Stimulated activated CD4-positive, alpha-beta T cell treated with anti-CD3 and anti-CD28 coated beads, Interleukin-12 subunit alpha, Interleukin-12 subunit beta, amount 100 ng/mL, for 4 hours (primary cell): ENCODE measurements around the gene SH3GL2.

Source experiments
- DNase-seq: peaks from one replicate; pipeline ENCODE4 v3.0.0-alpha.2; 2020

SH3GL2 gene

DNA sequence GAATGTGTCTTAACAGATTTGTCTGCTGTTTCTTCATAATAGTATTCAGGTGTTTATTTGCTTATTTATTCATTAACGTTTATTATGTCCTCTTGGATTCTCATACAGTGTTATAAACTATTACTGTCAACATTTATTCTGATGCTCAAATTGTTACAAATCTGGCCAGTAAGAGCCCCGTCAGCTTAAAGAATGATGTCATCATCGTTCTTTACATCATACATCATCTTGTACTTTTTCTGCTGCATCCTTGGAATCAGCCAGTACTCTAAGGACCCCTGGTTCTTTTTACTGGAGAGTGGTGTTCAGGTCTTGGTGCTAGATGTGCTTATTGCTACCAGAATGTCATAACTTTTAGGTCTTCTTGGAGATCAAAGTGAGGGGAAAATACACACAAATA is 86.6 kb downstream of the SH3GL2 start:
- no peak for DNase-seq

DNA sequence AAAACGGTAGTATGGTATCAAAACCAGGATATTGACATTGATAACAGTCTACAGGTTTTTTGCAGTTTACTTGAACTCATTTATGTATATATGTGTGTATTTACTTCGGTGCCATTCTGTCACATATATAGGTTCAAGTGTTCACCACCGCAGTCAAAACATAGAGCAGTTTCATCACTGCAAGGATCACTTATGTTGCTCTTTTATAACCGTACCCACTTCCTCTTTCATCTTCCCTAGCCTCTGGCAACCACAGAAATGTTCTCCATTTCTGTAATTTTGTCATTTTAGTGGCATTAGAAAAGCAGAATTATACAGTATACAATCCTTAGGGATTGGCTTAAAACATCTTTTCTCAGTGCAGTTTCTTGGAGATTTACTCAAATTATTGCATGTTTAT is 90.3 kb downstream of the SH3GL2 start:
- DNase-seq, result no peak

DNA sequence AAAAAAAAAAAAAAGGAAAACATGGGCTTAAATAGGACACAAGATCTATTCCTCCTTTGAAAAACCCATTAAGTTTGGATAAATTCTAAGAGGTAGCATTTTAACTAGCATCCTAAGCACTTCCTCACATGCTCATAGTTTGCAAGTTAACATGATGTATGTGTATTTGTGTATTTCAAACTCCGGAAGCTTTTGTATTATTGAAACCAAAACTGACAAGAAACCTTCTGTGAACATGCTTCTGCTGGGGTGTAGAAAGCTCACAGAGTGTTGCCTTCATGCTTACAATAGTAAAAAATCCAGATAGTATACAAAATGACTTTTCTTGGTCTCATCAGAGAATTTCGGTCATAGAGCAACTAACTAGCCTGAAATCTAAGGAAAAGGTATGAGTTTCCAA is 103.8 kb downstream of the SH3GL2 start:
- DNase-seq, result no peak

DNA sequence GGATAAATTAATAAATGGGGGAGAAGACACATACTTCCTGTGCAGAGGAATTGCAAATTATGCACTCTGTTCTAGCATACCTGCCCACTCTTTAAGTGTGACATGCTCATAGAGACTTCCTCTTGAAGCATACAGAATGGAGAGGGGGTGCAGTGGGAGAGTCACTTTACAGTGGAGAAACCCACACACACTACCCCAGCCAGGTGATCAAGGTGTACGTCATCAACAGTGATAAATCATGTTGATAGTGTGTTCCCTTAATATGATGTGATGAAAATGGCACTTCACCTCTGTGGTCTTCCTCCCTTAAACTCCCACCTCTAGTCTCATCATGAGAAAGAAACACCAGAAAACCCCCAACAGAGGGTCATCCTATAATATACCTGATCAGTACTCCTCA is 110.0 kb downstream of the SH3GL2 start:
- DNase-seq, result no peak

DNA sequence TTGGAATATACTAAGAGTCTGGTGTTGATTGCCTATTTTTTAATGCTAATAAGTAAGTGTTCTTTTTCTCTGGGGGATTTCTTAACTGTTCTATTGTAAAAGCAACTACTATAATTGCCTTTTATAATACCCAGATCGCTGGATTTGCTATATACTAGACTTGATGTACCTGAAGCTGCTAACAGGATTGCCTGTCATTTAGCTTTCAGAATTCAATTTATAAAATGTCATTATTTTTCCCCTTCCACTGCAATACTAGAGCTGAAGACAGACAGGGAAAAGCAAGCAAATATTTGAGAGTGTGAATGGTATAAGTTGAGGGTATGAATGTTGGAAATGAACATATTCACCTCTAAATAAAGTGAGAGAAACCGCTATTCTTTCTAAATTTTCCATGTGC is 115.5 kb downstream of the SH3GL2 start:
- no peak for DNase-seq

DNA sequence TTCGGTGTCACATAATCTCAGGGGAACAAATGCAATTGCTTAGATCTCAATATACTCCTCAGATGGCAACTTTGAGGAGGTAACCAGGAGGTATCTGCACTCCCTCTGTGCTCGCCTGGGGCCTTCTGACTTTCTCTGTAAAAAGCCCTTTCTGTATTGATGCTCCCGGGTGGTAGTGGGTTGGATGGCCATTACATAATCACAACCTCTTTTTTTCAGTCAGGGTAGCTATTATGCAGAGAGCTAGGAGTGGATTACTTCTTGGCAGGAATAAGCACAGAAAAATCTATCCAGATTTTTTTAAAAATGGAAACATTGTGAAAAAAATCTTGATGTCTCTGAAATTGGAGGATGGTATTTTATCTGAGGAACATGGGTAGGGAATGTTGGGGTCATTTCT is 116.6 kb downstream of the SH3GL2 start:
- DNase-seq, result no peak

DNA sequence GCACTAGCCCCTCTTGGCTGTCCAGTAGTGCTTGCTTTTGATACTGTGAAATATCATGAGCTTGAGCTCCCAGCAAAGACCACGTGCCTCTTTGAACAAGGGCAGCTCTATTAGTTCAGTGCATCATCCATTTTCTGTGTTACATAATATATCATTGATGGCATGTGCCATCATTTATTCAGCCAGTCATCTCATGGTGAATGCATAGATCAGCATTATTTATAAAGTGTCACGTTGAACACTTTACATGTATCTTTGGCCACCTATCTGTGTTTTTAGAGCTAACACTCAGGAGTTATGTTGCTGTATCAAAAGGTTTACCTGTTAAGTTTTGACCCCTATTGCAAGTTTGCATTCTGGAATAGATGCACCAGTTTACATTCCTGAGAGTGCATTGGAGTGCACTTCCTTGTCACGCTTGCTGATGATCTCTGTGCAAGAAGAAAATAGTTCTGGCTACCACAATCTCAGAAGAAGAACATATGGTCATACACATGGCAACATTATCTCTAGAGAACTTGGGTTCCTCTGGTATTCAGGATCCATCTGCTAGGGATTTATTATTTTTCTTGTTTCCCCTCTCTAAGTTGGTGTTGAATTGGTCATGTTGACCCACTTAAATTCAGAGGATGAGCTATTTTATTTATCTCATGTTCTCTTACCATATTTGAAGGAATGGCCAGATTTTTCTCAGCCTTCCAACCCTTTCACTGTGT is 120.9 kb downstream of the SH3GL2 start:
- DNase-seq, result no peak

DNA sequence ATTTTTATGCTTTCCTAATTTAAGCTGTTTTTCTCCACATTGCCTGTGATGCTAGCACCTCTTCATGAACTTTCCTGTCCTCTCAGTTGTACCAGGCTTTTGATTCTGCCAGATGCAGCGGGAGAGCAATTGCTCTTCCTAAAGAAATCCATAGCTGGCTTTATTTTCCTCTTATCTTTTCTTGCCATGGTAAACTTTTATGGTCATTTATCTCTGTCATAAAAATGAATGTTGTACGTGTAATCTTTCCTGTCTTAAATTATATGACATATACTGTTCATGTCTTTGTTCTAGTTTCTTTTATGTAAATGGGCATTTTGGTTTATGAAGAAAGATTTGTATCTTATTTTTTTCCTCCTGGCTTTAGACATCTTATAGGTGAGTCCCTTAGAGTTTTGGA is 127.5 kb downstream of the SH3GL2 start:
- DNase-seq, result no peak

DNA sequence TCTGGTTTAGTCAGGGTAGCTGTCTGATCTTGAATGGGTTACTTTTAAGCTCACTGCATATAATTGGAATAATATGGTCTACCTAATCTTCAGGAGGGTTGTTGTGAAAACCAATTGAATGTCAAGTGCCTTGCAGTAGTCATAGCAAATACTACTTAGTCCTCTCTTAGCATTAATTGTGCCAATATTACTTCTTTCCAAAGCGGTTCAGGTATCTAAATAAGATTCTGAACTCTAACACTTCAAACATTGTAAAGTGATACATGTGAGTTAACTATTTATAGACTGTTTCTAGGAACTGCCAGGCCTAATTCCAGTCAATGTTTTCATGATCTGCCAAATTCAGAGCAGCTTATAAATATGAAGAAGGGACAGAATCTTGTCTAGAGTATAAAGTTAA is 140.2 kb downstream of the SH3GL2 start:
- no peak for DNase-seq

DNA sequence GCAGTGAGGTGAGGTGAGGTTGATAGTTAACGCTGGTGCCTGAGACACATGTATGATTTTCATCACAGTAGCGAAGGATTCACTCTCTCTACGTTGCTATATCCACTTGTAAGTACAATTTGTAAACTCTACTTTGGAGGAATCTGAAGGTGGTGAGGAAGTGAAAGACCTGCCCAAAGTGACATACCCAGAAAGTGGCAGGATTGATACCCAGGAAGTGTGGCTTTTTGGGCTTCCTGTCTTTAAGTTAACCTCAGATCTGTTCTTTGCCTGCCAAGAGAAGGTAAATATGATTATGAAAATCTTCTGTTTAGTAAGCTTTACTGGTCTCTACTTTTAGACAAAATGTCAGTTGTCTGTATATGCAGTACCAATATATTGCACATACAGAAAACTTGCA is 143.1 kb downstream of the SH3GL2 start:
- no peak for DNase-seq

DNA sequence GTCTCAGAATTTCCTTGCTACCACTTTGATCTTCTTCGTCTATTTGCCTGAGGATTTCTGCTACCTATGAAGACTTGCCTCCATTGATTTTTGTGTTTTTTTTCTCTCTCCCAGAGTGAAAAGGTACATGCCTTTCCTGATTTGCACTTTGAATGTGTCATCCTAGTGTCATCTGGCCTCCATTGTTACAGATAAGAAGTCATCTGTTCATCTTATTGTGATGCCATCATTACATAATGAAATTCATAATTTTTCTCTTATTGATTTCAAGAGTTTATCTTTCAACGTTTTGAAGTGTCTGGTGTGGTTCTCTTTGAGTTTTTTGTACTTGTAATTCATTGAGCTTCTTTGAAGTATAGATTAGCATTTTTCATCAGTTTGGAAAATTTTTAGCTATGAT is 144.8 kb downstream of the SH3GL2 start:
- no peak for DNase-seq

DNA sequence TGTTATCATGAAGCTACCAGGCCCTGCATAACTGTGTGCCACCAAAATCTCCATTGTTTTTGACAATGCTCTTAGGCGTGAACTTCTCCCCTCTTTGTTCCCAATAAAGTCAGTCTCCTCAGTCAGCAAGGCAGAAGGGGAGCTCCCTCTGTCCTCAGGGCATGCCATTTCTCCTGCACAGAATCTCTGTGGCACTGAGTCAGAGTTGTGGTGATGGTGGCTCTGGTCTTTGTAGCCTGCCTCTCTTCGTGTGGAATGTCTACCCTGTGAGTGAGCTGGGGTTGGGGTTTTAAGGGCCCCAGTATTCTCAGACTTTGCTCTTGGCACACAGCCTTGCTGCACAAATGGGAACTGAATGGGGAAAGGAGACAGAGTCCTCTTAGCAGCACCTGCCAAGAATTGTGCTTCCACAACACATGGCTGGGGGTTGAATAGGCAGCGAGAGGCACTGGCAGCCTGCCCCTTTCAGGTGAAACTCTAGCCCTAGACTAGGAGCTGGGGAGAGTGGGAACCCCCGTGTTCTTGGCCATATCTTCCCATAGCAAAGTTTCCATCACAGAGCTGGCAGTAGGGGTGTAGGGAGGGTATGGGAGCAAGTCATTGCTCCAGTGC is 146.6 kb downstream of the SH3GL2 start:
- no peak for DNase-seq

DNA sequence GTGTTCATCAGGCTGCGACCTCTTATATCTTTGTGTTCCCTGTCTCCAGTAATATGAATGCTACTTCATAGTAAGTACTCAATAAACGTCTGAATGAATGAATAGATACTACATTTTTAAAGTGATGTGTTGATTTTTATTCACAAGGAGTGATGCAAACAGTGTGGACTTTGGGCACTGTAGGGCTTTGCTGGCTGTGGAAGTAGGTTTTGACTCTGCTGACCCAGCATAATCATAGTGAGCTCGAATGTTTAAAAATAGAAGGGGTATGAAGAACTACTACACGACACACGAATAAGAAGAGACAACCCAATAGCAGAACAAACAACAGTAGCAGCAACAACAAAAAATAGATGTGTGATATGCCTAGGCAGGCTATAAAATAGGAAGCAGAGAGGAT is 147.4 kb downstream of the SH3GL2 start:
- no peak for DNase-seq

DNA sequence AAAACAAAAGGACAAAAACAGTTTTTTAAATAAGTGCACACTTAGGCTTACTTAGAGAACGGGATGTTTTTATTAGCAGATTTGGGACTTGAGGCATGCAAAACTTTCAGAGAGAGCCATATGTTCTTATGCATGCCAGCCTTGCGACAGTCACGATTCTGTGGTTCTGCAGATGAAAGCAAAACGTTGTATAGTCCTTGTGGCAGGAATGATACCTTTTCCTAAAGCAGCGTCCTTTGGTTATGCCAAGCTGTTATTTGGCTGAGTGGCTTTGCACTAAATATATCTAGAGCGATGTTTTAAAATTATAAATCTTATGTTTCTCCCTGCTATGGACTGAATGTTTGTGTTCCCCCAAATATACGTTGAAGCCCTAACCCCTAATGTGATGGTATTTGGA is 152.0 kb downstream of the SH3GL2 start:
- DNase-seq, result no peak

DNA sequence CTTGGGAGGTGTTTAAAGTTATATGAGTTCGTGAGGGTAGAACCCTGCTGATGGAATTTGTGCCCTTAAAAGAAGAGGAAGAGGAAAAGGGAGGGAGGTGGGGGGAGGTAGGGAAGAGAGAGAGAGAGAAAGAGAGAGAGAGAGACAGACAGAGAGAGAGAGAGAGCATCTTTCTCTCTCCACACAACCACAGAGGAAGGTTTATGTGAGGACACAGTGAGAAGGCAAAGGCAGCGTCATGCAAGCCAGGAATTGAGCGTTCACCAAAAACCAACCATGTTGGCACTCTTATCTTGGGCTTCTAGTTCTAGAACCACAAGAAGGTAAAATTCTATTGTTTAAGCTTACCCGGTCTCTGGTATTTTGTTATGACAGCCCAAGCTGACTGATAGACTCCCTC is 152.4 kb downstream of the SH3GL2 start:
- DNase-seq, result no peak

DNA sequence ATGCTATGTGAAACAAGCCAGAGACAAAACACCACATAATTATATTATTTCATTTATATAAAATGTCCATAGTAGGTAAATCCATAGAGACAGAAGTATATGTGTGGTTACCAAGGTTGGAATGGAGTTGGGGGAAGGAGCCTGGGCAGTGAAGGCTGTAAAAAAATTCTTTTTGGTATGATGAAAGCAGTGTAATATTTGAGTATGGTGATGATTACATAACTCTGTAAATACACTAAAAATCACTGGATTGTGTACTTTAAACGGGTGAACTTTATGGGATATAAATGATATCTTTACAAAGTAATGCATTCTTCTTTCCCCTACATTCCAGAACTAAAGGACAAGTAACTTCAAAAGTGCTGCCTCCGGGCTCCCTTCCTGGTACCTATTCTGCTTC is 155.8 kb downstream of the SH3GL2 start:
- no peak for DNase-seq

DNA sequence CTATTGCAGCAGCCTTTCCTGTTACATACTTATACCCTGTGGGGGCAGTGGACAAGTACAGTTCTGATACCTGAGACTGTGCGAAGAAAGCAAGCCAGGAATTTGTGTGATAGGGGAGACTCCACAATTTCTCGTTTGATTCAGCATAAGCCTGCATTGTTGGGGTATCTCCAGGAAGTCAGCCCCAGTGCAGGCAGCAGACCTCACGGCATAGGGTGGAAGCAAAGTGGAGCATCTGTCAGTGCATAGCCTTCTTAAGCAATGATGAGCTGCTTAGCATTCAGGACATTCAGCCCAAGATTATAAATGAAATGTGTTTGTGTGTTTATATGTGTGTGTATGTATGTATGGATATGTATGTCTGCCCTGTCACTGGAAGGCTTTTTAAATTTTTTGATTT is 157.0 kb downstream of the SH3GL2 start:
- DNase-seq, result no peak

DNA sequence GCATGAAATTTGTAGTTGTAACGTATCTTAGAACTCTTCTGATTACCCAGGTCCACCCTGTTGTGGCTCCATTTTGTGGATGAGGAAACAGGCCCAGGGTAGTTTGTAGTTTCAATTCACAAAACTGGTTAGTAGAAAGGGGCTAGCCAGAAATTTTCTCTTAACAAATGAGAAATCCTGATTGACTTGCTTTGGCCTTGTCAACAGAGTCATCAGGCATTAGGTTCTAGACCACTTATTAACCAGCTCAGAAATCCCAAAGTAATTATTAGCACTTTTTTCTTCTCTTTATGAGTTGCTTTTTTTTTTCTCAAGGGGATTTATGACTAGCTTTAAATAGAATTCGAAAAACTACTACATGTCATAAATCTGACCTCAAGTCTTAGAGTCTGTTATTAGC is 160.2 kb downstream of the SH3GL2 start:
- no peak for DNase-seq

DNA sequence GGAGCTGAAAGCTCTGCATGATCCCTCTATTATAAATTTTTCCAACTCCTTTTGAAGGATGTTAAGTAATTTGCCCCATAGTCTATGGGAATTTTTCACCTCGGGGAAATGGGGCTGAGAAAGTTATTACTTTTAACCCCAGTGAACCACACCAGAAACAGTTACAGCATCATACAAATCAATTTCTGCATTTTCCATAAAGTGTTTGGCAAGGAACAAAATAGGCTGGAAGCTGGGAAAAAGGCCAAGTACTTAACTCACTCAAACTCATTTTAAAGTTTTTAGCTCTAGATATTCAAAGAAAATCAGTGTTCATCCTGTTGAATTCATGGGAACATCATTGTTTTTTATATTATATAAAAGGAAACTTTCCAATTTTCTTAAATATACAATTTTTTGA is 160.9 kb downstream of the SH3GL2 start:
- no peak for DNase-seq

DNA sequence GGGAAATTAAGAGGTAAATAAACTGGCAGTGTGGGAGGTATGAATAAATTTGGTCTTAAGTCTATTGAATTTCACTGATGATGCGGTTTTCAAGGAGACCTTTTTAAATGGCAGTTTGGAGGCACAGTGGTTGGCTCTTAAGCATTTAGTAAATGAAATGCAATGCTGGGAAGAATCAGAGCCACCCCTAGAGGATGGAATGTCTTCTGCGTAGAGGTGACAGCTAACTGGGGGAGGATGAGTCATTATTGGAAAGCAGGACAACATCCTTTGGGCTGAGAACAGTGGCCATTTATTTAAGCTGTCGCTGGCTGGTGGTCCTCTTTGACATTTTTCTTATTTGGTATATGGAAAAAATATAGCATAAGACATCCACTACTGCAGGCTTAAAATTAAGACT is 163.2 kb downstream of the SH3GL2 start:
- DNase-seq, result no peak

DNA sequence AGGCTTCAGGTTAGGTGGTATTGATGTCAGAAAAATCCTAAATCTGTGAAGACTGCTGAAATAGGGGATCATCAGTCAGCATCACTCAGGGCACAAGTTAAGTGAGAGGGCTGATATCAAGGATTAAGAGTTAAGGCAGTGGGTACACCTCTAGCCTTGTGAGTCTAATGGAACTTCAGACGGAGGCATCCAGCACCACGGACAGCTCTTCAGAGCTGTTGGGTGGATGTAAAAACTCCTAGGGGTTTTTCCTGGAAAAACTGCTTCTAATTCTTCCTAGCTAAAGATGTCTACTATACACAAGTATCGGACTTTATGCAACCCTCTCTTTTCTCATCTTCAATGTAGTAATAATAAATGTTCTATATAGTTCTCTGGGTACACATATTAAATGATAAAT is 165.9 kb downstream of the SH3GL2 start:
- no peak for DNase-seq

DNA sequence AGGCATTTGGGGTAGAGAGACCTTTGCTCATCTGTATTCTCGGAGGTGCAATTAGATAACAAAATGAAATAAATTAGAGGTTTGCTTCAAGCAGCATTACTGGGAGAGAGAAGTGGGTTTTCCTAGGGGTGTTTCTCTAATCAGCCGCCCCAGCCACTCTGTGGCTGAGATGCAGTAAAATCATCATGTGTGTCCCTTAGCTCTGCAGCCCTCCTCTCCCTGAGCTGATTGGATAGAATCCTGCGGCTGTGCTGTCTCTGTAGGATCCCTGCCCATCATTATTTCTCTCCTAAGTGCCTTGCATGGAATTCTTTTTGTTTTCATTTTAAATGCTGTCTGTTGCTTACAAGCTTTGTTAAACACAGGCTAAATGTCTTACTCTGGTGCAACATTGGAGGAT is 171.4 kb downstream of the SH3GL2 start:
- no peak for DNase-seq

DNA sequence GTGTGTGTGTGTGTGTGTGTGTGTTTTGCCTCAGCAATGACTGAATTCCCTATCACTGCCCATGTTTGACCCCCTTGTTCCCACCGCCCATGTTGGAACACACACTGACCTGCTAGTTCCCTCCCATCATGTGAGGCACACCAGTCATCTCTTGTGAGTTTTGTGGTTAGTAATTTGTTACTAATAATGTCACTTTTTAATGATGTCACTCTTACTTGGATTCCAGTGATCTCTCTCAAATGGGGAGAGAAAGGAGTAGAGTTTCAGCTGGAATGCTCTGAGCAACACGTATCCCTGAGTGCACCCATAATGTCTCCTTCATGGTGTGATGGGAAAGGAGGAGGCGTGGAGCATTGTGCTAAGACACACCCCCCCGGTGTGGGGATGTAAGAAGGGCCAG is 172.6 kb downstream of the SH3GL2 start:
- DNase-seq, result no peak

DNA sequence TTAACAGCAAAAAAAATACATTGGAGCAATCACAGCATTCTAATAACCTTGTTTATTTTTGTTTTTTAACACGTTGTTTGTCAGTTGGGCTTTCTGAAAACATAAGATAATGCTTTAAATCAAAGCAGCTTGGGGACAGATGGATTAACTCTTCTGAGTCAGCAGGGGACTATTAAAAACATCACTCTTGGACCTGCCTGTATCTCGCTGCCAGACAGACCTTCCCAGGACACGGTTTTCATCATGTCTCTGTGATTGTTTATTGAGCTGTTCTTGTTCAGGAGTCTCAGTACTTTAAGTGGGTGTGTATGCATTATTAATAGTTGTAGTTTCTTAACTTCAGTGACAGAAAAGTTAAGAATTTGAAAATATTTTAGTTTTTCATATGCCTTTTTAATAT is 173.2 kb downstream of the SH3GL2 start:
- no peak for DNase-seq

DNA sequence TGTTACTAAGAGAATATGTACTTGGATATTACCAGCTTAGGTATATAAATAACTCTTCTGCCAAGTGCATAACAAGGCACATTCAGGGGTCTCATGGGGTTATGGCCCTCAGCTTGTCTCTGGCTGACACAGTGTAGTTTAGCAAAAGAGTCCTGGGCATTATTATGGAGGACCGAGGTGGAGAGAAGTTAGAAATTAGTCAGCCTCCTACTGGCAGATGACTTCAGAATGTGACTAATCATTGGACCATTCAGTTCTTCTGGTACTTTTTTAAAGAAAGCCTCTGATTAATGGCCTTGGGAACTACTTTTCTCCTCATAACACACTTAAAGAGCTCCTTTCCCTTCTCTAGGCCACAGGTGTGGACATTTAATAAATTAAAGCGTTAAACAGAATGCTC is 178.9 kb downstream of the SH3GL2 start:
- DNase-seq, result no peak
